H1 (cell line): ENCODE data around the gene HSPB1.

Experiments used
- BCL11A ChIP-seq, 2 experiments: IDR thresholded peaks; one replicate each; pipeline ENCODE4 v1.6.1; 2011; ENCODE audit warnings: low read depth in 2 of 2, low read length in 2 of 2, mild to moderate bottlenecking in 2 of 2
- CEBPB ChIP-seq: IDR thresholded peaks from 2 replicates; pipeline ENCODE4 v1.6.1; 2012; ENCODE audit warnings: low read depth, low read length
- EZH2 ChIP-seq: fragments of 200-600 bp; sonication (generic); IDR thresholded peaks from 2 replicates; pipeline ENCODE4 v1.7.1; 2012; ENCODE audit warnings: low read depth, mild to moderate bottlenecking, moderate library complexity, low read length, inconsistent platforms; ENCODE audit not compliant: severe bottlenecking
- NRF1 ChIP-seq: IDR thresholded peaks from 2 replicates; pipeline ENCODE4 v1.6.1; 2011; ENCODE audit warnings: mild to moderate bottlenecking, low read depth, low read length, improper control_type of control experiment
- POLR2AphosphoS5 ChIP-seq: IDR thresholded peaks from 2 replicates; pipeline ENCODE4 v1.6.1; 2011; ENCODE audit warnings: low read depth, low read length
- POU5F1 ChIP-seq: IDR thresholded peaks from 2 replicates; pipeline ENCODE4 v1.6.1; 2011; ENCODE audit warnings: low read depth, mild to moderate bottlenecking, low read length, moderate library complexity
- SP1 ChIP-seq: IDR thresholded peaks from 2 replicates; pipeline ENCODE4 v1.6.1; 2011; ENCODE audit warnings: low read depth, low read length
- TBP ChIP-seq: IDR thresholded peaks from 2 replicates; pipeline ENCODE4 v1.6.1; 2011; ENCODE audit warnings: low read depth, low read length, improper control_type of control experiment
- ZNF274 ChIP-seq: IDR thresholded peaks from 2 replicates; pipeline ENCODE4 v1.7.0; 2012; ENCODE audit warnings: low read length, borderline replicate concordance; ENCODE audit errors: extremely low read depth
- TF ChIP-seq, protein P1 (sequence below), 3 experiments: IDR thresholded peaks; 1 replicate in 2 of 3; 2 replicates in 1 of 3; pipeline versions ENCODE4 v1.5.1 to v1.6.1; 2011; ENCODE audit warnings: low read length in 3 of 3, mild to moderate bottlenecking in 3 of 3, inconsistent platforms in 2 of 3, low read depth in 1 of 3, moderate library complexity in 1 of 3; ENCODE audit not compliant: insufficient read depth in 1 of 3; ENCODE audit errors: control extremely low read depth in 1 of 3
- TF ChIP-seq, protein P2 (sequence below): IDR thresholded peaks from 2 replicates; pipeline ENCODE4 v1.6.1; 2012; ENCODE audit warnings: inconsistent platforms
- TF ChIP-seq, protein P3 (sequence below): IDR thresholded peaks from 2 replicates; pipeline ENCODE4 v1.6.1; 2011; ENCODE audit warnings: low read length, improper control_type of control experiment
- TF ChIP-seq, protein P4 (sequence below): IDR thresholded peaks from 2 replicates; pipeline ENCODE4 v1.6.1; 2012; ENCODE audit warnings: low read length, inconsistent platforms
- TF ChIP-seq, protein P5 (sequence below): IDR thresholded peaks from 2 replicates; pipeline ENCODE4 v1.6.1; 2012; ENCODE audit warnings: inconsistent platforms

DNA sequence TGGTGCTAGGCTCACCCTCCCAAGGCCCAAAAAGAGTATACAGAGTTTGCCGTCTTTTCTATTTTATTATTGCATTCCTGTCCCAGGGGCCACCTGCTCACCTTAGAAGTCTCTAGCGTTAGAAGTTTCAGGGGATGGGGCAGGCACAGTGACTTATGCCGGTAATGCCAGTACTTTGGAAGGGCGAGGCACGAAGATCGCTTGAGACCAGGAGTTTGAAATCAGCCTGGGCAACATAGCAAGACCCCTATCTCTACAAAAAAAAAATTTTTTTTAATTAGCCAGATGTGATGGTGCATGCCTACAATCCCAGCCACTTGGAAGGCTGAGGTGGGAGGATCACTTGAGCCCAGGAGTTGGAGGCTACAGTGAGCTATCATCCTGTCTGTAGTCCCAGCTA lies 30.3 kb upstream of the HSPB1 start:
- TF ChIP-seq SP1 (no peak), POLR2AphosphoS5 (no peak), EZH2 (no peak), POU5F1 (no peak), ZNF274 (no peak), CEBPB (no peak), TBP (no peak), NRF1 (no peak), BCL11A (IDR thresholded peaks at IDR 0.05; ENCODE audit: low read depth in 2 of 2, low read length in 2 of 2) (no peak)
- TF ChIP-seq, protein P1, sequence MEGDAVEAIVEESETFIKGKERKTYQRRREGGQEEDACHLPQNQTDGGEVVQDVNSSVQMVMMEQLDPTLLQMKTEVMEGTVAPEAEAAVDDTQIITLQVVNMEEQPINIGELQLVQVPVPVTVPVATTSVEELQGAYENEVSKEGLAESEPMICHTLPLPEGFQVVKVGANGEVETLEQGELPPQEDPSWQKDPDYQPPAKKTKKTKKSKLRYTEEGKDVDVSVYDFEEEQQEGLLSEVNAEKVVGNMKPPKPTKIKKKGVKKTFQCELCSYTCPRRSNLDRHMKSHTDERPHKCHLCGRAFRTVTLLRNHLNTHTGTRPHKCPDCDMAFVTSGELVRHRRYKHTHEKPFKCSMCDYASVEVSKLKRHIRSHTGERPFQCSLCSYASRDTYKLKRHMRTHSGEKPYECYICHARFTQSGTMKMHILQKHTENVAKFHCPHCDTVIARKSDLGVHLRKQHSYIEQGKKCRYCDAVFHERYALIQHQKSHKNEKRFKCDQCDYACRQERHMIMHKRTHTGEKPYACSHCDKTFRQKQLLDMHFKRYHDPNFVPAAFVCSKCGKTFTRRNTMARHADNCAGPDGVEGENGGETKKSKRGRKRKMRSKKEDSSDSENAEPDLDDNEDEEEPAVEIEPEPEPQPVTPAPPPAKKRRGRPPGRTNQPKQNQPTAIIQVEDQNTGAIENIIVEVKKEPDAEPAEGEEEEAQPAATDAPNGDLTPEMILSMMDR (IDR thresholded peaks at IDR 0.05; ENCODE audit: control extremely low read depth in 1 of 3, insufficient read depth in 1 of 3, low read depth in 1 of 3, low read length in 3 of 3): no peak
- TF ChIP-seq, protein P2, sequence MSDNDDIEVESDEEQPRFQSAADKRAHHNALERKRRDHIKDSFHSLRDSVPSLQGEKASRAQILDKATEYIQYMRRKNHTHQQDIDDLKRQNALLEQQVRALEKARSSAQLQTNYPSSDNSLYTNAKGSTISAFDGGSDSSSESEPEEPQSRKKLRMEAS: no peak
- TF ChIP-seq, protein P3, sequence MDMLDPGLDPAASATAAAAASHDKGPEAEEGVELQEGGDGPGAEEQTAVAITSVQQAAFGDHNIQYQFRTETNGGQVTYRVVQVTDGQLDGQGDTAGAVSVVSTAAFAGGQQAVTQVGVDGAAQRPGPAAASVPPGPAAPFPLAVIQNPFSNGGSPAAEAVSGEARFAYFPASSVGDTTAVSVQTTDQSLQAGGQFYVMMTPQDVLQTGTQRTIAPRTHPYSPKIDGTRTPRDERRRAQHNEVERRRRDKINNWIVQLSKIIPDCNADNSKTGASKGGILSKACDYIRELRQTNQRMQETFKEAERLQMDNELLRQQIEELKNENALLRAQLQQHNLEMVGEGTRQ: no peak
- TF ChIP-seq, protein P4, sequence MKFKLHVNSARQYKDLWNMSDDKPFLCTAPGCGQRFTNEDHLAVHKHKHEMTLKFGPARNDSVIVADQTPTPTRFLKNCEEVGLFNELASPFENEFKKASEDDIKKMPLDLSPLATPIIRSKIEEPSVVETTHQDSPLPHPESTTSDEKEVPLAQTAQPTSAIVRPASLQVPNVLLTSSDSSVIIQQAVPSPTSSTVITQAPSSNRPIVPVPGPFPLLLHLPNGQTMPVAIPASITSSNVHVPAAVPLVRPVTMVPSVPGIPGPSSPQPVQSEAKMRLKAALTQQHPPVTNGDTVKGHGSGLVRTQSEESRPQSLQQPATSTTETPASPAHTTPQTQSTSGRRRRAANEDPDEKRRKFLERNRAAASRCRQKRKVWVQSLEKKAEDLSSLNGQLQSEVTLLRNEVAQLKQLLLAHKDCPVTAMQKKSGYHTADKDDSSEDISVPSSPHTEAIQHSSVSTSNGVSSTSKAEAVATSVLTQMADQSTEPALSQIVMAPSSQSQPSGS: no peak
- TF ChIP-seq, protein P5, sequence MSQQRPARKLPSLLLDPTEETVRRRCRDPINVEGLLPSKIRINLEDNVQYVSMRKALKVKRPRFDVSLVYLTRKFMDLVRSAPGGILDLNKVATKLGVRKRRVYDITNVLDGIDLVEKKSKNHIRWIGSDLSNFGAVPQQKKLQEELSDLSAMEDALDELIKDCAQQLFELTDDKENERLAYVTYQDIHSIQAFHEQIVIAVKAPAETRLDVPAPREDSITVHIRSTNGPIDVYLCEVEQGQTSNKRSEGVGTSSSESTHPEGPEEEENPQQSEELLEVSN: no peak
